Medulla oblongata (tissue), 1 donor: Measurements from ENCODE around the gene MACC1.

Source experiments
- DNase-seq: peaks from one replicate; pipeline ENCODE4 v3.0.0-alpha.2; 2015; ENCODE audit errors: extremely low spot score

Gene MACC1

GRCh38 chr7:20229646-20230500 lies 12.7 kb upstream of the MACC1 start:
- DNase-seq, result peak; percentile 32

GRCh38 chr7:20229081-20229480 lies 11.9 kb upstream of the MACC1 start:
- DNase-seq, result no peak

GRCh38 chr7:20228654-20229053 lies 11.5 kb upstream of the MACC1 start:
- DNase-seq, result no peak

GRCh38 chr7:20227291-20227795 lies 10.2 kb upstream of the MACC1 start:
- no peak for DNase-seq

- DNase-seq, result no peak
Observed at GRCh38 chr7:20226860-20227259, 9.7 kb upstream of the MACC1 start.

GRCh38 chr7:20225384-20225783 lies 8.2 kb upstream of the MACC1 start:
- DNase-seq, result no peak

GRCh38 chr7:20224025-20224424 lies 6.8 kb upstream of the MACC1 start:
- DNase-seq, result no peak

GRCh38 chr7:20223356-20223755 lies 6.2 kb upstream of the MACC1 start:
- no peak for DNase-seq

- DNase-seq, result no peak
Observed at GRCh38 chr7:20222219-20222828, 5.1 kb upstream of the MACC1 start.

- no peak for DNase-seq
Observed at GRCh38 chr7:20220921-20221547, 3.9 kb upstream of the MACC1 start.

GRCh38 chr7:20220293-20220761 lies 3.1 kb upstream of the MACC1 start:
- DNase-seq, result no peak

GRCh38 chr7:20219446-20220292 lies 2.5 kb upstream of the MACC1 start:
- DNase-seq, result peak; percentile 76

- no peak for DNase-seq
Observed at GRCh38 chr7:20219062-20219445, 1.9 kb upstream of the MACC1 start.

GRCh38 chr7:20218279-20218678 lies 1.1 kb upstream of the MACC1 start:
- DNase-seq, result no peak

- DNase-seq, result no peak
Observed at GRCh38 chr7:20216406-20217036, 663 bp downstream of the MACC1 start.

GRCh38 chr7:20214921-20215669 lies 2.1 kb downstream of the MACC1 start:
- DNase-seq, result no peak

GRCh38 chr7:20214132-20214531 lies 3.1 kb downstream of the MACC1 start:
- DNase-seq, result no peak

GRCh38 chr7:20213378-20213777 lies 3.8 kb downstream of the MACC1 start:
- DNase-seq, result no peak

- DNase-seq, result no peak
Observed at GRCh38 chr7:20211376-20211775, 5.8 kb downstream of the MACC1 start.

GRCh38 chr7:20208651-20209307 lies 8.4 kb downstream of the MACC1 start:
- no peak for DNase-seq
